ENCODE measurements around the gene NR3C2. TPM values are rescaled to one million over a fixed set of nuclear protein-coding genes. Genes with fewer than 3 reads are reported as not detected.

Gene NR3C2
- total RNA-seq, 1 donor from 2014 or later = 42.3 TPM

- intact Hi-C loops (cut with DNase I) = no loop called here
- Histone ChIP-seq H3K27me3 (no peaks in the 10 kb centered on the region), H3K9me3 (peaks cover 0 to 19% of the 10 kb centered on the region in 2 donors), H3K27ac (no peak overlapping the region), H3K36me3 (peaks cover 47 to 68% of the 10 kb centered on the region in 2 donors), H3K4me1 (no peaks in the 10 kb centered on the region), H3K4me3 (no peak overlapping the region)
- TF ChIP-seq, protein P1, sequence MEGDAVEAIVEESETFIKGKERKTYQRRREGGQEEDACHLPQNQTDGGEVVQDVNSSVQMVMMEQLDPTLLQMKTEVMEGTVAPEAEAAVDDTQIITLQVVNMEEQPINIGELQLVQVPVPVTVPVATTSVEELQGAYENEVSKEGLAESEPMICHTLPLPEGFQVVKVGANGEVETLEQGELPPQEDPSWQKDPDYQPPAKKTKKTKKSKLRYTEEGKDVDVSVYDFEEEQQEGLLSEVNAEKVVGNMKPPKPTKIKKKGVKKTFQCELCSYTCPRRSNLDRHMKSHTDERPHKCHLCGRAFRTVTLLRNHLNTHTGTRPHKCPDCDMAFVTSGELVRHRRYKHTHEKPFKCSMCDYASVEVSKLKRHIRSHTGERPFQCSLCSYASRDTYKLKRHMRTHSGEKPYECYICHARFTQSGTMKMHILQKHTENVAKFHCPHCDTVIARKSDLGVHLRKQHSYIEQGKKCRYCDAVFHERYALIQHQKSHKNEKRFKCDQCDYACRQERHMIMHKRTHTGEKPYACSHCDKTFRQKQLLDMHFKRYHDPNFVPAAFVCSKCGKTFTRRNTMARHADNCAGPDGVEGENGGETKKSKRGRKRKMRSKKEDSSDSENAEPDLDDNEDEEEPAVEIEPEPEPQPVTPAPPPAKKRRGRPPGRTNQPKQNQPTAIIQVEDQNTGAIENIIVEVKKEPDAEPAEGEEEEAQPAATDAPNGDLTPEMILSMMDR (IDR thresholded peaks at IDR 0.05) = no peak
- DNase-seq (ENCODE audit: low spot score in 2 of 2) = peak in 1 of 2 donors; percentile 19
Measured at GRCh38 chr4:148081267-148081666, 360.9 kb downstream of the NR3C2 start.

- H3K27me3 ChIP-seq = no peaks in the 10 kb centered on the region
- peaks cover 0 to 21% of the 10 kb centered on the region in 2 donors for H3K9me3 ChIP-seq
- TF ChIP-seq, protein P1 (IDR thresholded peaks at IDR 0.05) = no peak
- peaks cover 59 to 81% of the 10 kb centered on the region in 2 donors for H3K36me3 ChIP-seq
- H3K27ac ChIP-seq = no peak overlapping the region
- peak in 1 of 2 donors; percentile 30 for DNase-seq (ENCODE audit: low spot score in 2 of 2)
- no peak overlapping the region for H3K4me3 ChIP-seq
- no peaks in the 10 kb centered on the region for H3K4me1 ChIP-seq
- intact Hi-C loops (cut with DNase I) = no loop called here
Measured at GRCh38 chr4:148079961-148080360, 362.3 kb downstream of the NR3C2 start.

GRCh38 chr4:148078061-148078460, 364.2 kb downstream of the NR3C2 start:
- intact Hi-C loops (cut with DNase I) = no loop called here
- Histone ChIP-seq H3K4me3 (no peak overlapping the region), H3K27me3 (no peaks in the 10 kb centered on the region), H3K36me3 (peaks cover 75 to 95% of the 10 kb centered on the region in 2 donors), H3K9me3 (peaks cover 0 to 19% of the 10 kb centered on the region in 2 donors), H3K4me1 (no peaks in the 10 kb centered on the region), H3K27ac (no peak overlapping the region)
- DNase-seq (ENCODE audit: low spot score in 2 of 2) = no peak
- TF ChIP-seq, protein P1 (IDR thresholded peaks at IDR 0.05) = no peak

GRCh38 chr4:148077581-148077980, 364.6 kb downstream of the NR3C2 start:
- H3K36me3 ChIP-seq = peaks cover 76 to 95% of the 10 kb centered on the region in 2 donors
- intact Hi-C loops (cut with DNase I) = no loop called here
- no peak overlapping the region for H3K4me3 ChIP-seq
- no peak for DNase-seq (ENCODE audit: low spot score in 2 of 2)
- H3K9me3 ChIP-seq = peaks cover 0 to 15% of the 10 kb centered on the region in 2 donors
- H3K27ac ChIP-seq = no peak overlapping the region
- H3K27me3 ChIP-seq = no peaks in the 10 kb centered on the region
- TF ChIP-seq, protein P1 (IDR thresholded peaks at IDR 0.05) = no peak
- H3K4me1 ChIP-seq = no peaks in the 10 kb centered on the region

GRCh38 chr4:148076964-148077363, 365.2 kb downstream of the NR3C2 start:
- intact Hi-C loops (cut with DNase I) = no loop called here
- H3K36me3 ChIP-seq = peaks cover 77 to 95% of the 10 kb centered on the region in 2 donors
- no peaks in the 10 kb centered on the region for H3K27me3 ChIP-seq
- TF ChIP-seq, protein P1 (IDR thresholded peaks at IDR 0.05) = no peak
- H3K4me3 ChIP-seq = no peak overlapping the region
- H3K4me1 ChIP-seq = no peaks in the 10 kb centered on the region
- DNase-seq (ENCODE audit: low spot score in 2 of 2) = no peak
- H3K9me3 ChIP-seq = peaks cover 0 to 15% of the 10 kb centered on the region in 2 donors
- H3K27ac ChIP-seq = no peak overlapping the region

- Histone ChIP-seq H3K9me3 (peaks cover 0 to 15% of the 10 kb centered on the region in 2 donors), H3K4me1 (no peaks in the 10 kb centered on the region), H3K27ac (no peak overlapping the region), H3K4me3 (no peak overlapping the region), H3K27me3 (no peaks in the 10 kb centered on the region), H3K36me3 (peaks cover 66 to 93% of the 10 kb centered on the region in 2 donors)
- intact Hi-C loops (cut with DNase I) = no loop called here
- no peak for DNase-seq (ENCODE audit: low spot score in 2 of 2)
- TF ChIP-seq, protein P1 (IDR thresholded peaks at IDR 0.05) = no peak
Measured at GRCh38 chr4:148075438-148075837, 366.8 kb downstream of the NR3C2 start.

All from ascending aorta (tissue), 2 donors.